Fibroblast of the aortic adventitia (primary cell): ENCODE data around the gene LGALS1. TPM values are rescaled to one million over a fixed set of nuclear protein-coding genes. Genes with fewer than 3 reads are reported as not detected.

Experiments
- DNase-seq: peaks from one replicate; pipeline ENCODE4 v3.0.0-alpha.2; 2010; ENCODE audit warnings: low read depth
- H3K4me3 ChIP-seq: 2 replicates; pipeline ENCODE4 v1.5.1; 2011; ENCODE audit warnings: low read depth, mild to moderate bottlenecking, control low read depth, low read length, moderate library complexity
- total RNA-seq: library from RNA; depleted of rRNA; stranded (reverse); fragments of >200 nt; gene quantifications from 2 replicates; pipeline ENCODE4 v1.2.3, GENCODE V29; 2012; ENCODE audit warnings: low replicate concordance
- TF ChIP-seq, protein P1 (sequence below): IDR thresholded peaks from 2 replicates; pipeline ENCODE4 v1.5.1; 2011; ENCODE audit warnings: mild to moderate bottlenecking, low read length, control low read depth, inconsistent platforms; ENCODE audit not compliant: insufficient read depth

The LGALS1 gene
- total RNA-seq, 1 donor = 3,846 TPM

DNA sequence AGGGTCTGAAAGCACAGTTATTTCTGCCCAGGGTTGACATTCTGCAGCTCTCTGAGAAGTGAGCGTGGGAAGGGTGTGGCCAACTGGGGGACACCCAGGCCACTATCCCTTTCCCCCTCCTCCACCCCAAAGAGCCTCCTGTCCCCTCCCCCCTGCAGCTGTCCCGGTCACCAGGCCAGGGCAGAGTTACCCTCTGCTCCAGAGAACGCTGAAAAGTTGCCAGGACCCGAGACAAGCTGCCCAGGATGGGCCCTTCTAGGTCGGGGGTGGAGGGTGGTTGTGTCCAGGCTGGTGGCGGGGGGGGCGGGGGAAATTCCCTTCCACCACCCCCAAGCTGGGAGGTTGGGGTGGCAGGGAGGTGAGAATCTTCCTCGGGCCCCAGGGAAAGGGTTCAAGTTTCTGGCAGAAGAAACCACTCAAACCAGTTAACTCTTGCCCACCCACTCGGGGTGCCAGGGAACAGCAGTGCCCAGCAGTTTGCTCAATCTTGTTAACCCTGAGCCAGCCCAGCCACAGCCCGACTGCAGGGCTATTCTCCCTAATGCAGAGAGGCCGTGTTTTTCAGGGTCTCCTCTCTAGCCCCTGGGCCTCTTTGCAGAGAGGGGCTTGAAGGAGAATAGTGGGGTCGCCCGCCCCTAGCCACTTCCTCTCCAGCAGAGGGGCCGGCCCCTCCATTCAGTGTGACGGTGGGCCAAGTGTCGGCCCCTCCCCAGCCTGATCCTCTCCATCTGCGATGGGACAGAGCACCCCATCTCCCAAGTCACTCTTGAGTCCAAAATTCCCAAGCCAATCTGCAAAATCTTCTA, 697 bp downstream of the LGALS1 start:
- TF ChIP-seq, protein P1, sequence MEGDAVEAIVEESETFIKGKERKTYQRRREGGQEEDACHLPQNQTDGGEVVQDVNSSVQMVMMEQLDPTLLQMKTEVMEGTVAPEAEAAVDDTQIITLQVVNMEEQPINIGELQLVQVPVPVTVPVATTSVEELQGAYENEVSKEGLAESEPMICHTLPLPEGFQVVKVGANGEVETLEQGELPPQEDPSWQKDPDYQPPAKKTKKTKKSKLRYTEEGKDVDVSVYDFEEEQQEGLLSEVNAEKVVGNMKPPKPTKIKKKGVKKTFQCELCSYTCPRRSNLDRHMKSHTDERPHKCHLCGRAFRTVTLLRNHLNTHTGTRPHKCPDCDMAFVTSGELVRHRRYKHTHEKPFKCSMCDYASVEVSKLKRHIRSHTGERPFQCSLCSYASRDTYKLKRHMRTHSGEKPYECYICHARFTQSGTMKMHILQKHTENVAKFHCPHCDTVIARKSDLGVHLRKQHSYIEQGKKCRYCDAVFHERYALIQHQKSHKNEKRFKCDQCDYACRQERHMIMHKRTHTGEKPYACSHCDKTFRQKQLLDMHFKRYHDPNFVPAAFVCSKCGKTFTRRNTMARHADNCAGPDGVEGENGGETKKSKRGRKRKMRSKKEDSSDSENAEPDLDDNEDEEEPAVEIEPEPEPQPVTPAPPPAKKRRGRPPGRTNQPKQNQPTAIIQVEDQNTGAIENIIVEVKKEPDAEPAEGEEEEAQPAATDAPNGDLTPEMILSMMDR = no peak
- no peak for DNase-seq

DNA sequence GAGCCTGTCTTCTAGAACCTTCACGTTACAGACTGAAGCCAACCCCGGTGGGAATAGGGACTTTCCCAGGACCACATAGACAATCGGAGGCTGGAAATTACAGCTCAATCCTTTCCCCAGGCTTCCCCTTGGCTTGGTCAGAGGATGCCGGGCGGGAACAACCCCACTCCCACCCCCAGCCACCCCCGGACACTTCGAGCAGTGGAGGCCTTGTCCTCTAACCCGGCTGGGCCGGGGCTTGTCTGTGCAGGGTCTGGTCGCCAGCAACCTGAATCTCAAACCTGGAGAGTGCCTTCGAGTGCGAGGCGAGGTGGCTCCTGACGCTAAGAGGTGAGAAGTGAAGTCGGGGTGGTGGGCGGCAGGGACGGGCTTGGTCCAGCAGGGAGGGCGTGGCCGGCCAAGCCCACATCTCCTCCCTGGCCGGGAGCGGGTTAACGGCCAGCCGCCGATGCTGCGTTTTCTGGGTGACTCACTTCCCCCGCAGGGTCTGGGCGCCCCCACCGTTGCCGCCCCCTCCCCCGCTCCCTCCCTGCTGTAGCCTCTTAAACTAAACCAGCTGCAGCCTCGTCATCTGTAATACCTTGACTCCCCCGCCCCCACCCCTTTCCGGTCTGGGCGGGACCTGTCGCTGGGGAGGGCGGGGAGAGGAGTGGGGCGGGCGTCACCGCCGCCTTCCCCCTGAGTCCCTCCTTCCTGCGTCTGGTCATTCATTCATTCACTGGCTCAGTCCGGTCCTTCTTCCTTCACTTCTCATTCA, 1.5 kb downstream of the LGALS1 start:
- TF ChIP-seq, protein P1 = no peak
- H3K4me3 ChIP-seq = peak overlapping the region; percentile 72
- DNase-seq = peak; percentile 96

More for the DNA sequence above, 697 bp downstream of the LGALS1 start:
- H3K4me3 ChIP-seq = peak overlapping the region; percentile 72

DNA sequence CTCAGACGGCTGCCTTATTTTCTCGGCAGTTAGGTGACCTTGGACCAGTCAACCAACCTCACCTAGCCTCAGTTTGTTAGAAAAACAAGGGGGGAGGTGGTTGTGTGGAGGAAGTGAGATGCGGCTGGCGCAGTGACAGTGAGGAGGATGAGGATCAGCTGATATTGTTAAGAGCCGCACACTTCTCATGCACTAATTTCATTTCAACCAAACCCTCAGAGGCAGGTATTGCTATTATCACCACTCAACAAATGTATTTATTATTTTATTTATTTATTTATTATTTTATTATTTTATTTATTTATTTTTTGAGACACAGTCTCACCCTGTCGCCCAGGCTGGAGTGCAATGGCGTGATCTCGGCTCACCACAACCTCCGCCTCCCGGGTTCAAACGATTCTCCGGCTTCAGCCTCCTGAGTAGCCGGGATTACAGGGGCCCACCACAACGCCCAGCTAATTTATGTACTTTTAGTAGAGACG, 2.1 kb downstream of the LGALS1 start:
- peak overlapping the region; percentile 72 for H3K4me3 ChIP-seq
- DNase-seq = no peak
- TF ChIP-seq, protein P1 = no peak

DNA sequence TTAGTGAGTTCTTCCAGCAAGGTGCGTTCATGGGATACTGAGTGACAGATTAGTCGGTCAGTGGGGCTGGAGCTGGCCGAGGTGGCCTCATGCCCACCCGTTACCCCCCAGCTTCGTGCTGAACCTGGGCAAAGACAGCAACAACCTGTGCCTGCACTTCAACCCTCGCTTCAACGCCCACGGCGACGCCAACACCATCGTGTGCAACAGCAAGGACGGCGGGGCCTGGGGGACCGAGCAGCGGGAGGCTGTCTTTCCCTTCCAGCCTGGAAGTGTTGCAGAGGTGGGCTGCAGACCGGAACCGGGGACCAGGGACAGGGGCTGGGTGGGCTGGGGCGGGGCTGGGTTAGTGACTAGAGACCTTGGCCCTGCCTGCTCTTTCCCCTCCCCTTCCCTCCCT, 2.9 kb downstream of the LGALS1 start:
- TF ChIP-seq, protein P1 = no peak
- DNase-seq = no peak
- H3K4me3 ChIP-seq = peak overlapping the region; percentile 72

DNA sequence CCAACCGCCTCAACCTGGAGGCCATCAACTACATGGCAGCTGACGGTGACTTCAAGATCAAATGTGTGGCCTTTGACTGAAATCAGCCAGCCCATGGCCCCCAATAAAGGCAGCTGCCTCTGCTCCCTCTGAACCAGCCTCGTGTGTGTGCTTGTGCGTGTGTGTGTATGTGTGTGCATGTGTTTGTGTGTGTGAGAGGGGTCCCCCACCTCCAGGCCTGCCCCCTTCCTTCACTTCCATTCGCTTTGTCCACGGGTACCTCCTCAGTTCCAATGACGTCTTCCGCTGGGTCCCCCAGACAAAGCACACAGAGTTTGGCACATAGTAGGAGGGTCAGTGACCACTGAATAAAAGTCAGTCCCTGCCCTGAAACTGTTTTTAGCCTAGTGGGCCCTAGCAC, 4.2 kb downstream of the LGALS1 start:
- DNase-seq = no peak
- H3K4me3 ChIP-seq = peak overlapping the region; percentile 5
- TF ChIP-seq, protein P1 = no peak

DNA sequence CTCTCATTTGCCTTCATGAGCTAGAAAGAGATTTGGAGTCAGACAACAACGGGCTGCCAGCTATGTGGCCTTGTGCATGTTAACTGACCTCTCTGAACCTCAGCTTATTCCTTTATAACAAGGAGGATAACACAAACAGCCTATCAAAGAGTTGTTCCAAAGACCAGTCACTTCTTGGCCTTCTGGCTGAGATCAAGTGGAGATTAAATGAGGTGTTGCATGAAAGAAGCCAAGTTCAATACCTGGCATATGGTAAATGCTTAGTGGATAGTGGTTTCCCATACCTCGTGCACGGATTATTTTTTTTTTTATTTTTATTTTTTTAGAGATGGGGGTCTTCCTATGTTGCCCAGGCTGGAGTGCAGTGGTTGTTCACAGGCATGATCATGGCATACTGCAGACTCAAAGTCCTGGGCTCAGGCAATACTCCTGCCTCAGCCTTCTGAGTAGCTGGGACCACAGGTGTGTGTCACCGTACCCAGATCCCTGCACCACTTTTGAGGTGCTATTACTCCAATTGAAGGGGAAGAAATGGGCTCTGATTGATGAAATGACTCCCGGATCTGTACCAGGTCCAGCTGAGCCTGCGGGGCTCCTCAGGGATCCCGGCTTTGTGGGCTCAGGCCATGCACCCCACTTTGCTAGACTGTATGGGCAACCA, 4.9 kb downstream of the LGALS1 start:
- TF ChIP-seq, protein P1 = no peak
- DNase-seq = no peak
- H3K4me3 ChIP-seq = no peak overlapping the region
